Astrocyte of the spinal cord (primary cell): ENCODE results near the gene CDC25A.
A peak's percentile ranks its signal among the peaks of the same experiment; 100 is the strongest.

Experiments
- DNase-seq: peaks from one replicate; pipeline ENCODE4 v3.0.0; 2011; ENCODE audit warnings: low read depth, low spot score
- H3K4me3 ChIP-seq: 2 replicates; pipeline ENCODE4 v1.5.1; 2011; ENCODE audit warnings: low read depth, mild to moderate bottlenecking, low read length, moderate library complexity
- in situ Hi-C: cut with HindIII; loops from 2 replicates; pipeline ENCODE4 v1.10.0; 2017; ENCODE audit warnings: low sequenced_read_pairs
- TF ChIP-seq, protein P1 (sequence below): IDR thresholded peaks from 2 replicates; pipeline ENCODE4 v1.5.1; 2012; ENCODE audit warnings: low read depth, mild to moderate bottlenecking, low read length, inconsistent platforms

CDC25A gene

DNA sequence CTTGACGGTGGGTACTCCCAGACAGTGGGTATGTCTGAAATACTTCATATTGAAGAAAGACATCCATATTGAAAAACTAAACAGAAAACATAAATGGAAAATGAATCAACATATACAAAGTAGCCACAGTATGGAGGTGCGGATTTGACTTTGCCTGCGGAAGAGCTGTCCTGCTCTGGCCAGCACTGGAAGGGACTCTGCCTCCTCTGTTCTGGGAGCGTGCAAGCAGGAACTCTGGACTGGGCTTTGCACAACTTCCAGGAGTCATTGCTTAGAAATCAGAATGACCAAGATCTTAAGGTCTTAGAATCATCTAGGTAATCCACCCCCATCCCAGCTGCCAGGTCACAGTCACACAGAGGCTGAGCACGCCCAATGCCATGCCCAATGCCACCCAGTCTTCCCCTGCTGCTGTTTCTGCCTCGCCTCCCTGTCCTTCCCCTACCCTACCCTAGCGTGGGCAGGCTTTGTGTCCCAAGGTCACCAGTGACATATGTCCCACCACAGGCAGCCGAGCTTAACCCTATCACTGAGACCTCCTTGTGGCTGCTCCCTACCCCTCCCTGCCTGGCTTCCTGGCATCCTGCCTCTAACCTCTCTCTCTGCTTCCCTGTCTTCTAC, 36.3 kb downstream of the CDC25A start:
- H3K4me3 ChIP-seq, result no peak overlapping the region
- no peak for DNase-seq
- in situ Hi-C loops, result no loop called here
- TF ChIP-seq, protein P1, sequence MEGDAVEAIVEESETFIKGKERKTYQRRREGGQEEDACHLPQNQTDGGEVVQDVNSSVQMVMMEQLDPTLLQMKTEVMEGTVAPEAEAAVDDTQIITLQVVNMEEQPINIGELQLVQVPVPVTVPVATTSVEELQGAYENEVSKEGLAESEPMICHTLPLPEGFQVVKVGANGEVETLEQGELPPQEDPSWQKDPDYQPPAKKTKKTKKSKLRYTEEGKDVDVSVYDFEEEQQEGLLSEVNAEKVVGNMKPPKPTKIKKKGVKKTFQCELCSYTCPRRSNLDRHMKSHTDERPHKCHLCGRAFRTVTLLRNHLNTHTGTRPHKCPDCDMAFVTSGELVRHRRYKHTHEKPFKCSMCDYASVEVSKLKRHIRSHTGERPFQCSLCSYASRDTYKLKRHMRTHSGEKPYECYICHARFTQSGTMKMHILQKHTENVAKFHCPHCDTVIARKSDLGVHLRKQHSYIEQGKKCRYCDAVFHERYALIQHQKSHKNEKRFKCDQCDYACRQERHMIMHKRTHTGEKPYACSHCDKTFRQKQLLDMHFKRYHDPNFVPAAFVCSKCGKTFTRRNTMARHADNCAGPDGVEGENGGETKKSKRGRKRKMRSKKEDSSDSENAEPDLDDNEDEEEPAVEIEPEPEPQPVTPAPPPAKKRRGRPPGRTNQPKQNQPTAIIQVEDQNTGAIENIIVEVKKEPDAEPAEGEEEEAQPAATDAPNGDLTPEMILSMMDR, result no peak

DNA sequence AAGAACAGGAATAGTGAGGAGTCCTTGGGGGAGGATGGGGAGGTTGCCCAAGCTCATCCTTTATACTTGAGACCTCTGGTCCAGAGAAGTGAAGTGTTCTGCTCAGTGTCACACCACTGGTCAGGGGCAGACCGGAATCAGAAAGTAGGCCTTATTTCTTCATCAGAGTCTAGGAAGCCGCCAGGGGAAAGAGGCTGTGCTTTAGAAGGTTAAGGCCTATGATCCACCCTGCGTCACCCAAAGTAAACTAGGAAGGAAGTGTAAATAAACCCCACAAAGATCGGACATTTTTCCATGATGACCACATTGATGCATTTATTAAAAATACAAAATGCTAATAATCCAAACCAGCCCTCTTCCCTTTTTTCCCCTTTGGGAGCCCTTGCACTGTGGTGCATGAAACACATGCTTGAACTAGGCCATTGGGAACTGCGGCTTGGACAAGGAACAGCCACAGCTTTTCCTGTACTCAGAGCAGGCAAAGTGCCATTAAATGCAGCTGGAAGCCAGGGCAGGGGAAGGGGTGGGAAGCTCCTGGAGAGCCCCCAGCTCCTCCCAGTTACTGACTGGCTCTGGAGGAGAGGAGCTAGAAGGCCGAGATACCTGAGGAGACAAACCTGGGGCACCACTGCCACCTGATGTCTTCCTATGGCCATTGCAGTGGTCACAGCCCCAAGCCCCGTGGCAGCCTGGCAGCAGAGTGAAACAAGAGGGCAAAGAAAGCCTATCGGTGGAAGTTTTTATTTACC, 37.0 kb downstream of the CDC25A start:
- no peak overlapping the region for H3K4me3 ChIP-seq
- DNase-seq, result peak; percentile 87
- TF ChIP-seq, protein P1, result peak; percentile 86
- in situ Hi-C loops, result no loop called here

DNA sequence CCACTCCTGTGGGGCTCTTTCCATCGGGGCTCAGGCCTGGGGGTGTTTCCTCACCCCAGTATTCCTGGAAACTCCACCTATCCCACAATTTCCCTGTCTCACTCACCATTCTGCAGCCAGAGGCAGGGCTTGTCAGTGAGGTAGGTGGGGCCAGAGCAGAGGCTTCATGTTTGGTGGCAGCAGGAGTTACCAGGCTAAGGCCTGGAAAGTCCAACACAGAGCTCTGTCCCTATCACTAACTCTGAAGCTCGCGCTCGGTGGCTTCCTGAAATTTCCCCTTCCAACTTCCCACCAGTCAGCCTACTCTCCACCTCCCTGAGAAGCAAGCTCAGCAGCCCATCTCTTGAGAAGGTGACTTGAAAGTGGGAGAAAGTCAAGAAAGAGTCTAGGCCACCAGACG, 44.2 kb downstream of the CDC25A start:
- in situ Hi-C loops, result no loop called here
- no peak for DNase-seq
- H3K4me3 ChIP-seq, result no peak overlapping the region
- TF ChIP-seq, protein P1, result no peak

DNA sequence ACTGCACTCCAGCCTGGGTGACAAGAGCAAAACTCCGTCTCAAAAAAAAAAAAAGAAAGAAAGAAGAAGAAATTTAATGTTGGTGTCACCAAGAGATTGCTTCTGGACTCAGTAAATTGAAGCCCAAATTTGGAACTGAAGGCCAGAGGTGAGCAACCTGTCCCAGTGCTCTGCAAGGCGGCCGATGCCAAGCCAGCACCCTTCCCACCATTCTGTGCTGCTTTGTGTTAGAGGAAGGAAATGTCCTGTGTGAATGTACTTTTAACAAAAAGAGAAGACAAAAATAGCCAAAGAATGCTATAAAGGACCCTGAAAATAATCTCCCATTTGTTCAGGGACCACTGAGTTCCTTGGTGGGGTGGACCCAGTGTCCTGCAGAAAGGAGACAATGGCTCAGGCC, 44.6 kb downstream of the CDC25A start:
- TF ChIP-seq, protein P1, result no peak
- in situ Hi-C loops, result no loop called here
- no peak overlapping the region for H3K4me3 ChIP-seq
- DNase-seq, result no peak

DNA sequence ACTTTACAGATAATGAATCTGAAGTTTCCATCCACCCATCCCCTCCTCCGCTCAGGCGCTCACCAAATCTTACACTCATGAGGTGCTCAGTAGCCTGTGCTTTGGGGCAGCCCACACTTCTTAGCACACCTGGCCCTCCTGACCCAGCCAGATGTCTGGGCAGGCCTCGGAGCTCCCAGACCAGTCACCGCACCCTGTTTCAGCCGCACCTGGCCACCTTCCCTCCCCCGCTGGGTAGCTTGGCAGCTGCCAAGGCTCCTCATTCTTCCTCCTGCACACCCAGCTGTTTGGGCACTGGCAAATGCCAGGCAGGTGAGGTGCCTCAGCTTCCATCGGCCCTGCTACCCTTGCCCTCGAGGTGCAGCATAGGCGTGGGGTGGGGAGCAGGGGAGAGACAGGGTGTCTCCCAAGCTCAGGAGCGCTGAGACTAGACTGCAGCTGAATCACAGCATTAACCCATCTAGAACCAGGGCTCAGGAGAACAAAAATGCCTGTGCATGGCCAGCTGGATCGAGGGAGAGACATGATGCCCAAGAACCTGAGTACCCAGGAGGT, 45.8 kb downstream of the CDC25A start:
- TF ChIP-seq, protein P1, result no peak
- H3K4me3 ChIP-seq, result no peak overlapping the region
- in situ Hi-C loops, result no loop called here
- no peak for DNase-seq

DNA sequence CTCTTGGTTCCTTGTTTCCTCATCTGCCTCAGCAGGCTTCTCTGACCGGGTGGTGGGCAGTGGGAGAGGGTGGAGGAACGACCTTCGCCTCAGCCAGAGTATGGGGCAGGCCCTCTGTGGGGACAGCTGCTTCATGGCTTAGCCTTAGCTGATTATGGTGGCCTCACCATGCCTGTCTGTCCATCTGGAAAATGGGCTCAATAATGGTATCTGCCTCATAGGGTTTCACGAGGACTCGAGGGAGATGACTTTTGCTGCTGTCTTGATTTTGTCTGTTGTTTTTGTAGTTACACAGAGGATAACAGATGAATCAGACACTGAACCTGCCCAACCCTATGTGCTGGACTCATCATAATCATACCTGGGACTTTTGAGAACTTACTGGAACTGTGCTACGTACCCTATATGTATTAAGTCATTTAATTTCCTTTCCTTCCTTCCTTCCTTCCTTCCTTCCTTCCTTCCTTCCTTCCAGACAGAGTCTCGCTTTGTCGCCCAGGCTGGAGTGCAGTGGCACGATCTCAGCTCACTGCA, 46.5 kb downstream of the CDC25A start:
- no peak overlapping the region for H3K4me3 ChIP-seq
- DNase-seq, result no peak
- in situ Hi-C loops, result no loop called here
- TF ChIP-seq, protein P1, result no peak
